Tibial nerve (tissue), 4 donors: ENCODE measurements around the gene MEGF6. TPM values are rescaled to one million over a fixed set of nuclear protein-coding genes. Genes with fewer than 3 reads are reported as not detected.

Experiments used
- DNase-seq, 2 donors: peaks; one replicate each; pipeline ENCODE4 v3.0.0-alpha.2; 2019; ENCODE audit warnings: low spot score in 2 of 2
- H3K27ac ChIP-seq, 4 donors: fragments of 200-600 bp; sonication (generic) in 3 of 4; one replicate each; pipeline ENCODE4 v1.5.1; 2017 to 2019; ENCODE audit warnings: mild to moderate bottlenecking in 1 of 4
- H3K27me3 ChIP-seq, 2 donors: fragments of 200-600 bp; sonication (generic) in 1 of 2; one replicate each; pipeline versions ENCODE4 v1.5.1 to v1.6.0; 2017 to 2019
- H3K36me3 ChIP-seq, 3 donors: fragments of 200-600 bp; sonication (generic); one replicate each; pipeline ENCODE4 v1.5.1; 2018 to 2019
- H3K4me1 ChIP-seq, 4 donors: fragments of 200-600 bp; sonication (generic) in 3 of 4; one replicate each; pipeline ENCODE4 v1.5.1; 2017 to 2019
- H3K4me3 ChIP-seq, 4 donors: fragments of 200-600 bp; sonication (generic) in 3 of 4; one replicate each; pipeline ENCODE4 v1.5.1; 2017 to 2019; ENCODE audit warnings: mild to moderate bottlenecking in 1 of 4, moderate library complexity in 1 of 4
- H3K9me3 ChIP-seq, 4 donors: fragments of 200-600 bp; sonication (generic) in 3 of 4; one replicate each; pipeline ENCODE4 v1.5.1; 2017 to 2019
- EP300 ChIP-seq, 2 donors: sonication (generic); formaldehyde crosslinking; IDR thresholded peaks; one replicate each; pipeline ENCODE4 v1.6.1; 2017; ENCODE audit warnings: antibody characterized with exemption in 2 of 2, mild to moderate bottlenecking in 1 of 2
- POLR2A ChIP-seq, 2 donors: fragments of 450-650 bp; IDR thresholded peaks; one replicate each; pipeline ENCODE4 v1.6.1; 2017; ENCODE audit warnings: antibody characterized with exemption in 2 of 2, mild to moderate bottlenecking in 2 of 2, moderate library complexity in 2 of 2
- WGBS, 2 donors: methylation state at CpG; one replicate each; pipeline ENCODE4 v1.1.5; 2018; 5-methylcytosine and 5-hydroxymethylcytosine counted together
- total RNA-seq, 4 donors: library from RNA; depleted of rRNA; stranded (reverse); fragments of >200 nt; gene quantifications; one replicate each; pipeline ENCODE4 v1.1.0, GENCODE V29; 2016
- TF ChIP-seq, protein P1 (sequence below), 5 experiments: fragments of 200-600 bp in 3 of 5; fragments of 450-650 bp in 2 of 5; sonication (generic) in 3 of 5; IDR thresholded peaks; one replicate each; pipeline ENCODE4 v1.5.1; 2016 to 2019; ENCODE audit warnings: antibody characterized with exemption in 5 of 5, mild to moderate bottlenecking in 3 of 5, moderate library complexity in 2 of 5

MEGF6 gene
- total RNA-seq, 4 donors from 2014 or later = 25.3 to 63.3 (median 42.8) TPM

DNA sequence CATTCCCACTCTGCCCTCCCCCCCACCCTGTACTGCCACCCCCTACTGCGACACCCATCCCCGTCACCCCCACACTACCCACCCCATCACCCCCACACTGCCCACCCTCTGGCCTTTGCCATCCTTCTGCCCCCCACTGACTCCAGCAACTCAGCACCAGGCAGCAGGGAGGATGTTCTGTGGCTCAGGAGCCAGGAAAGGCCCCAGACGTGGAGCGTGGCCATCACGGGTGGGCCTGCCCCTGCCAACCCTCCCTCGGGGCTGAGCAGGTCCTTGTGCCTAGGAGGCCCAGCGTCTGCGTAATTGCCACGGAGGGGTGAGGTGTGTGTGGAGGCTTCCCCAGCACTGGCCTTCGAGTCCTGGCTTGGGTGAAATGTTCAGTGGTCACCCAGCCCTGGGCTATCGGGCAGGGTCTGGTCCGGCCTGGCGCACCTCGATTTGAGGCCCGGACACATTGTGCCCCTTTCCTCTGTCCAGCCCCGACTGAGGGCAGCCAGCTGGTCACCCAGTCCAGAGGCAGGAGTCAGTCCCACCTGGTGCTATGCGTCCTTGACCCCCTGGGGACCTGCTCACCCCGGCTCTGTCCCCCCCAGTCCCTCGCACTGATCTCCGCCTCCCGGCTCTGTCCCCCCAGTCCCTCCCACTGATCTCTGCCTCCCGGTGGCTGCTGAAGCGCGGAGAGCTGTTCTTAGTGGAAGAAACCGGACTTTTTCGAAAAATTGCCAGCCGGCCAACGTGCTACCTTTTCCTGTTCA, 133.9 kb downstream of the MEGF6 start:
- WGBS, 2 donors = 71 to 74% methylated on average over 15 to 28 of the region's 28 CpGs
- Histone ChIP-seq H3K4me3 (no peak overlapping the region), H3K36me3 (peaks cover 0 to 30% (median 0%) of the 10 kb centered on the region in 3 donors), H3K27me3 (no peaks in the 10 kb centered on the region), H3K9me3 (no peaks in the 10 kb centered on the region), H3K27ac (peak overlapping the region in 1 of 4 donors; percentile 48), H3K4me1 (peaks cover 0 to 20% (median 11%) of the 10 kb centered on the region in 4 donors)
- no peak for DNase-seq
- TF ChIP-seq EP300 (IDR thresholded peaks at IDR 0.05) (no peak), POLR2A (IDR thresholded peaks at IDR 0.05) (no peak)
- TF ChIP-seq, protein P1, sequence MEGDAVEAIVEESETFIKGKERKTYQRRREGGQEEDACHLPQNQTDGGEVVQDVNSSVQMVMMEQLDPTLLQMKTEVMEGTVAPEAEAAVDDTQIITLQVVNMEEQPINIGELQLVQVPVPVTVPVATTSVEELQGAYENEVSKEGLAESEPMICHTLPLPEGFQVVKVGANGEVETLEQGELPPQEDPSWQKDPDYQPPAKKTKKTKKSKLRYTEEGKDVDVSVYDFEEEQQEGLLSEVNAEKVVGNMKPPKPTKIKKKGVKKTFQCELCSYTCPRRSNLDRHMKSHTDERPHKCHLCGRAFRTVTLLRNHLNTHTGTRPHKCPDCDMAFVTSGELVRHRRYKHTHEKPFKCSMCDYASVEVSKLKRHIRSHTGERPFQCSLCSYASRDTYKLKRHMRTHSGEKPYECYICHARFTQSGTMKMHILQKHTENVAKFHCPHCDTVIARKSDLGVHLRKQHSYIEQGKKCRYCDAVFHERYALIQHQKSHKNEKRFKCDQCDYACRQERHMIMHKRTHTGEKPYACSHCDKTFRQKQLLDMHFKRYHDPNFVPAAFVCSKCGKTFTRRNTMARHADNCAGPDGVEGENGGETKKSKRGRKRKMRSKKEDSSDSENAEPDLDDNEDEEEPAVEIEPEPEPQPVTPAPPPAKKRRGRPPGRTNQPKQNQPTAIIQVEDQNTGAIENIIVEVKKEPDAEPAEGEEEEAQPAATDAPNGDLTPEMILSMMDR (IDR thresholded peaks at IDR 0.05) = no peak

GRCh38 chr1:3476666-3477065, 134.6 kb downstream of the MEGF6 start:
- H3K4me3 ChIP-seq = no peak overlapping the region
- H3K9me3 ChIP-seq = no peaks in the 10 kb centered on the region
- DNase-seq = no peak
- H3K4me1 ChIP-seq = peaks cover 0 to 28% (median 17%) of the 10 kb centered on the region in 4 donors
- 70 to 76% methylated on average over 6 to 7 of the region's 16 CpGs for WGBS, 2 donors
- H3K36me3 ChIP-seq = peaks cover 0 to 30% (median 0%) of the 10 kb centered on the region in 3 donors
- no peaks in the 10 kb centered on the region for H3K27me3 ChIP-seq
- TF ChIP-seq, protein P1 (IDR thresholded peaks at IDR 0.05) = no peak
- no peak for TF ChIP-seq EP300 (IDR thresholded peaks at IDR 0.05)
- TF ChIP-seq POLR2A (IDR thresholded peaks at IDR 0.05) = no peak
- peak overlapping the region in 1 of 4 donors; percentile 48 for H3K27ac ChIP-seq

GRCh38 chr1:3475839-3476573, 135.3 kb downstream of the MEGF6 start:
- WGBS, 2 donors = 74 to 83% methylated on average over 7 to 9 of the region's 14 CpGs
- TF ChIP-seq POLR2A (IDR thresholded peaks at IDR 0.05) = no peak
- TF ChIP-seq EP300 (IDR thresholded peaks at IDR 0.05) = no peak
- TF ChIP-seq, protein P1 (IDR thresholded peaks at IDR 0.05) = no peak
- Histone ChIP-seq H3K9me3 (no peaks in the 10 kb centered on the region), H3K4me1 (peaks cover 0 to 34% (median 24%) of the 10 kb centered on the region in 4 donors), H3K4me3 (no peak overlapping the region), H3K36me3 (peaks cover 0 to 30% (median 0%) of the 10 kb centered on the region in 3 donors), H3K27me3 (no peaks in the 10 kb centered on the region), H3K27ac (peak overlapping the region in 1 of 4 donors; percentile 48)
- DNase-seq = no peak

DNA sequence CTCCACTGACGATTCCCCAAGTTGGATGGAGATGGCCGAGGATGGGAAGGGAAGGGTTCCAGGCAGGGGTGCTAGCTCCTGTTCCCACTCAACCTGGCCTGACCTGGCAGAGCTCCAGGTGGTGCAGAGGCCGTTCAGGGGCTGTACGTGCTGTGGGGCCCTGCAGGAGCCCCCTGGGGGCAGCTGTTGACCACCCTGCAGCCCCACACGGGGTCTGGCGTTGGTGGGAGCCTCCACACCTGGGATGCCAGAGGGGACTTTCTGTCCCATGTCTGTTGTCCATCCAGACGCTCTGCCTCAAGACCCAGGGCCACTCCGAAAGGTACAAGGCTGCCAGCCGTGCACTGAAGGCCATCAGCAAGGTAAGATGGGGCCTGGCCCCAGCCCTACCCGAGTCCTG, 136.9 kb downstream of the MEGF6 start:
- DNase-seq = no peak
- H3K27ac ChIP-seq = peak overlapping the region in 2 of 4 donors; percentile 69 to 92

More for the DNA sequence above, 136.9 kb downstream of the MEGF6 start:
- Histone ChIP-seq H3K4me1 (peaks cover 0 to 49% (median 29%) of the 10 kb centered on the region in 4 donors), H3K36me3 (peaks cover 0 to 21% (median 0%) of the 10 kb centered on the region in 3 donors), H3K27me3 (no peaks in the 10 kb centered on the region), H3K4me3 (no peak overlapping the region), H3K9me3 (no peaks in the 10 kb centered on the region)
- 61 to 80% methylated on average over 6 to 10 of the region's 10 CpGs for WGBS, 2 donors
- TF ChIP-seq POLR2A (IDR thresholded peaks at IDR 0.05) = no peak
- TF ChIP-seq, protein P1 (IDR thresholded peaks at IDR 0.05) = no peak
- no peak for TF ChIP-seq EP300 (IDR thresholded peaks at IDR 0.05)
